Activated CD8-positive, alpha-beta T cell treated with anti-CD3 and anti-CD28 coated beads, Interleukin-2, amount 10 ng/mL, durations not matched to agents 7 days and 5 days (primary cell): Measurements from ENCODE around the gene PHACTR3. TPM values are rescaled to one million over a fixed set of nuclear protein-coding genes. Genes with fewer than 3 reads are reported as not detected.

ENCODE experiments used
- ATAC-seq: fragments of 150-1000 bp; cut with Tn5 transposase; one replicate; pipeline ENCODE4 v1.10.0; 2021; ENCODE audit warnings: moderate library complexity
- CTCF ChIA-PET: fragments of 350-600 bp; sonication (Branson Sonifier 250); formaldehyde crosslinking; loops from one replicate; lab custom pipeline; 2021; ENCODE audit warnings: antibody characterized with exemption; lab: Charles Lee
- POLR2A ChIA-PET: fragments of 350-600 bp; sonication (Branson Sonifier 250); formaldehyde crosslinking; loops from one replicate; lab custom pipeline; 2021; ENCODE audit warnings: antibody characterized with exemption; lab: Charles Lee
- DNase-seq: peaks from one replicate; pipeline ENCODE4 v3.0.0-alpha.2; 2020
- H3K27ac Mint-ChIP-seq: one replicate; pipeline ENCODE4 v1.8.0; 2021; ENCODE audit warnings: mild to moderate bottlenecking, mixed read lengths
- H3K27me3 Mint-ChIP-seq: one replicate; pipeline ENCODE4 v1.8.0; 2021; ENCODE audit warnings: low read depth, mixed read lengths
- H3K36me3 Mint-ChIP-seq: one replicate; pipeline ENCODE4 v1.8.0; 2021; ENCODE audit warnings: low read depth, mixed read lengths
- H3K4me1 Mint-ChIP-seq: one replicate; pipeline ENCODE4 v1.8.0; 2021; ENCODE audit warnings: low read depth, mixed read lengths
- H3K4me3 Mint-ChIP-seq: one replicate; pipeline ENCODE4 v1.8.0; 2021; ENCODE audit warnings: mild to moderate bottlenecking, mixed read lengths
- H3K9me3 Mint-ChIP-seq: one replicate; pipeline ENCODE4 v1.8.0; 2022; ENCODE audit warnings: mixed read lengths; ENCODE audit not compliant: insufficient read depth
- total RNA-seq, 2 experiments: library from RNA; stranded (reverse); gene quantifications; one replicate each; pipeline ENCODE4 v1.2.3, GENCODE V29; 2021

The PHACTR3 gene
- total RNA-seq, 2 experiments from 2014 or later: not detected

DNA sequence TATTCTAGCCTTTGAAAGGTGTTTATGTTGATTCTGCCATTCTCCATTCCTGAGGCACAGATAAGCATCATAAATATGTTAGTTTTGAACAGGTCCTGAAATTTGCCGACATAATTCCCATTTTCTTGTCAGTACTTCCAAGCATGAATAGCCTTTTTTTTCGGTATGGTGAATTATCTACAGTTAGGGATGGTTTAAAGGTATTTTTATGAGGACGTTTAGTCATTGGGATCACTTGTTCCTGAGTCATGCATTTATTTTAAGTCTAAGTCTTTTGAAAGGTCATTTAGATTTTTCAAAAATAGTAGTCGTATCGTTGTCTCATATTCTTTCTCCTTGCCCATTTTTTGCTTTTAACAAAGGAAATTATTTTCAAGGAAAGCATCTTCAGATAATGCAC lies 98.7 kb downstream of the PHACTR3 start:
- ATAC-seq (no peak), DNase-seq (no peak)
- Mint-ChIP-seq H3K27me3 (peaks cover 6% of the 10 kb centered on the region), H3K4me1 (no peaks in the 10 kb centered on the region), H3K4me3 (no peak overlapping the region), H3K27ac (no peak overlapping the region), H3K9me3 (no peaks in the 10 kb centered on the region), H3K36me3 (no peaks in the 10 kb centered on the region)
- ChIA-PET POLR2A (no interaction called here), CTCF (no interaction called here)

GRCh38 chr20:59705651-59706399 lies 101.5 kb downstream of the PHACTR3 start:
- Mint-ChIP-seq H3K4me1 (no peaks in the 10 kb centered on the region), H3K27ac (no peak overlapping the region), H3K9me3 (no peaks in the 10 kb centered on the region), H3K27me3 (peaks cover 8% of the 10 kb centered on the region), H3K4me3 (no peak overlapping the region), H3K36me3 (no peaks in the 10 kb centered on the region)
- DNase-seq (no peak), ATAC-seq (no peak)
- ChIA-PET CTCF (no interaction called here), POLR2A (no interaction called here)

- Mint-ChIP-seq H3K27ac (no peak overlapping the region), H3K9me3 (no peaks in the 10 kb centered on the region), H3K27me3 (peaks cover 8% of the 10 kb centered on the region), H3K4me3 (no peak overlapping the region), H3K4me1 (no peaks in the 10 kb centered on the region), H3K36me3 (no peaks in the 10 kb centered on the region)
- ATAC-seq (no peak), DNase-seq (no peak)
- CTCF ChIA-PET: no interaction called here
- POLR2A ChIA-PET: no interaction called here
These were observed 102.0 kb downstream of the PHACTR3 start for GRCh38 chr20:59706400-59706693.

- ChIA-PET POLR2A (no interaction called here), CTCF (no interaction called here)
- no peak for DNase-seq
- no peaks in the 10 kb centered on the region for H3K36me3 Mint-ChIP-seq
- H3K27ac Mint-ChIP-seq: no peak overlapping the region
- no peaks in the 10 kb centered on the region for H3K4me1 Mint-ChIP-seq
- no peak overlapping the region for H3K4me3 Mint-ChIP-seq
- peaks cover 3% of the 10 kb centered on the region for H3K9me3 Mint-ChIP-seq
- no peak for ATAC-seq
- peaks cover 8% of the 10 kb centered on the region for H3K27me3 Mint-ChIP-seq
These were observed 104.0 kb downstream of the PHACTR3 start for GRCh38 chr20:59708326-59708725.

- Mint-ChIP-seq H3K4me3 (no peak overlapping the region), H3K27ac (no peak overlapping the region), H3K27me3 (peaks cover 8% of the 10 kb centered on the region), H3K4me1 (no peaks in the 10 kb centered on the region), H3K36me3 (no peaks in the 10 kb centered on the region), H3K9me3 (peaks cover 7% of the 10 kb centered on the region)
- no peak for DNase-seq
- no peak for ATAC-seq
- ChIA-PET POLR2A (no interaction called here), CTCF (no interaction called here)
These were observed 105.3 kb downstream of the PHACTR3 start for GRCh38 chr20:59709636-59710035.

DNA sequence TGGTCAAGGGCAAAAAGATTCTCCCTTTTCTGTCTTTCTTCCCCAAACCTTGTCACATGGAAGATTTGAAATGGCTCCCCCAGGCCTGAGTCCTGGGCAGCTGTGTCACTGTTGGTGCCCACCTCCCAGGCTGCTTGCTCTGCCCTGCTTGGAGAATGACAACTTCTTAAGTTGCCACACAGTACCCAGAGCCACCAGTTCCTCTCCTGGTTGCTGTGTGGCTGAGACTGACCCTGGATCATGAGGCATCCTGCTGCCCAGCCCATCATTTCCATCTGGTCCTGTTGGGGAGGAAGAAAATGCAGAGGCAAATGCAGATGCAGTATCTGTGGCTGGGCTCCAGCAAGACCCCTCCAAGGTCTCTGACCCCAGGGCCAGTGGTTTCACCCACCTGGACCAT lies 113.7 kb downstream of the PHACTR3 start:
- ATAC-seq: no peak
- POLR2A ChIA-PET: no interaction called here
- H3K4me1 Mint-ChIP-seq: peaks cover 8% of the 10 kb centered on the region
- no peak for DNase-seq
- no peak overlapping the region for H3K4me3 Mint-ChIP-seq
- peaks cover 7% of the 10 kb centered on the region for H3K9me3 Mint-ChIP-seq
- H3K36me3 Mint-ChIP-seq: no peaks in the 10 kb centered on the region
- peaks cover 5% of the 10 kb centered on the region for H3K27me3 Mint-ChIP-seq
- CTCF ChIA-PET: no interaction called here
- H3K27ac Mint-ChIP-seq: no peak overlapping the region

DNA sequence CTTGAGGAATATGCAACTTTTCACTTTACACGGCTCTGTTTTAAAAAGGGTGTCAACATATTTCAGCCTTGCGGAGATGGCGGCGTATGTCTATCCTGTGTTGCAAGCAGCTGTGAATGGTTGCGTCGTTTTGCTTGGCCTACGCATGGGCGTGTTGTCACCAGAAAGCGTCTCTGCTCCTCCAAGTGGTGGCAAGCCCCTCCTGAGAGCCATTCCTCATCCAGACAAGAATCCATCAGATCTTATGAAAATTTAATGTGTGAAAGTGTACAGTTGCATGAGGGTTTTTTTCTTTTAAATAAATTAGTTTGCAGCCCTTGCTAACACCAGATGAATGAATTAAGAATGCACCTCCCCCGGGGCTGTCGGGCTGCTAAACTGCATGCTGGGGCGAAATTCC lies 114.4 kb downstream of the PHACTR3 start:
- no peak for ATAC-seq
- Mint-ChIP-seq H3K9me3 (peaks cover under 1% of the 10 kb centered on the region), H3K4me1 (peaks cover 10% of the 10 kb centered on the region), H3K27me3 (peaks cover 5% of the 10 kb centered on the region), H3K27ac (no peak overlapping the region), H3K36me3 (no peaks in the 10 kb centered on the region), H3K4me3 (no peak overlapping the region)
- ChIA-PET CTCF (no interaction called here), POLR2A (no interaction called here)
- no peak for DNase-seq

DNA sequence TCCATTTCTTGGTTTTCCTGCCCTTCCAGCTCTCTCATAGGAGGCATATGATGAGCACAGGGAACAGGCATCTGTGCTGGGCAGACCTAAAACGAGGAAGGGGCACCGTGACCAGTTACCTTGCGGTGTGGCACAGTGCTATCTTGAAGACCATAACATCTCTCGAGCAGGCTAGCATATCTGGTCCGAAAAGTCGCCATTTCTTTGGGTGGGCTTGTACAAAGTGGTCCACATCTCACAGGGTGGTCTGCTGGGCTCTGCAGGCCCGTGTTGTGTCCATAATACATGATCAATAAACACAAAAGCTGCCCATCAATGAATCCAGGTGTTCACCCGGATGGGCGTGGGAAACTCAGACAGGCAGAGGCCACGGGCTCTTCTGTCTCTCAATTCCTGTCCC lies 115.7 kb downstream of the PHACTR3 start:
- CTCF ChIA-PET: no interaction called here
- Mint-ChIP-seq H3K9me3 (no peaks in the 10 kb centered on the region), H3K27me3 (peaks cover 3% of the 10 kb centered on the region), H3K4me3 (no peak overlapping the region), H3K27ac (no peak overlapping the region), H3K4me1 (peaks cover 10% of the 10 kb centered on the region), H3K36me3 (no peaks in the 10 kb centered on the region)
- DNase-seq (no peak), ATAC-seq (no peak)
- POLR2A ChIA-PET: no interaction called here

DNA sequence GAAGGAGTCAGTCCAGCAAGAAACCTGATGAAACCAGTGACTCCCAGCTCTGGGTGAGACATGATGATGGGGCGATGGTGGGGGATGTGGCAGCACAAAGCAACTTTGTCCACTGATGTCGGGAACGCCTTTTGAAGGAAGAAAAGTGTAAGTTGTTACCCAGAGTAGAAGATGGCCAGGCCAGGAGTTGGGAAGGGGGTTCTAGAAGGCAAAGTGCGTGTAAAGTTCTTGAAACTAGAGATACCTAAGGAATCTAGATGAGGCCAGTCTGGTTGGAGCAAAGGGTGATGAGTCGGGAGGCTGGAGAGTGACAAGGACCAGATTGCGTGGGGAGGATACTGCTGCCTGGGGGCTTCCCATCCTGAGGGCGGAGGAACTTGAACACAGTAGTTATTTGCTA lies 117.0 kb downstream of the PHACTR3 start:
- DNase-seq (no peak), ATAC-seq (no peak)
- peaks cover 10% of the 10 kb centered on the region for H3K4me1 Mint-ChIP-seq
- peaks cover 3% of the 10 kb centered on the region for H3K27me3 Mint-ChIP-seq
- no peak overlapping the region for H3K27ac Mint-ChIP-seq
- no peaks in the 10 kb centered on the region for H3K36me3 Mint-ChIP-seq
- H3K4me3 Mint-ChIP-seq: no peak overlapping the region
- POLR2A ChIA-PET: no interaction called here
- no peaks in the 10 kb centered on the region for H3K9me3 Mint-ChIP-seq
- CTCF ChIA-PET: no interaction called here

GRCh38 chr20:59723108-59723500 lies 118.8 kb downstream of the PHACTR3 start:
- H3K9me3 Mint-ChIP-seq: no peaks in the 10 kb centered on the region
- no peaks in the 10 kb centered on the region for H3K36me3 Mint-ChIP-seq
- peaks cover 10% of the 10 kb centered on the region for H3K4me1 Mint-ChIP-seq
- H3K4me3 Mint-ChIP-seq: no peak overlapping the region
- ATAC-seq: no peak
- CTCF ChIA-PET: no interaction called here
- POLR2A ChIA-PET: no interaction called here
- DNase-seq: no peak
- no peaks in the 10 kb centered on the region for H3K27me3 Mint-ChIP-seq
- no peak overlapping the region for H3K27ac Mint-ChIP-seq

DNA sequence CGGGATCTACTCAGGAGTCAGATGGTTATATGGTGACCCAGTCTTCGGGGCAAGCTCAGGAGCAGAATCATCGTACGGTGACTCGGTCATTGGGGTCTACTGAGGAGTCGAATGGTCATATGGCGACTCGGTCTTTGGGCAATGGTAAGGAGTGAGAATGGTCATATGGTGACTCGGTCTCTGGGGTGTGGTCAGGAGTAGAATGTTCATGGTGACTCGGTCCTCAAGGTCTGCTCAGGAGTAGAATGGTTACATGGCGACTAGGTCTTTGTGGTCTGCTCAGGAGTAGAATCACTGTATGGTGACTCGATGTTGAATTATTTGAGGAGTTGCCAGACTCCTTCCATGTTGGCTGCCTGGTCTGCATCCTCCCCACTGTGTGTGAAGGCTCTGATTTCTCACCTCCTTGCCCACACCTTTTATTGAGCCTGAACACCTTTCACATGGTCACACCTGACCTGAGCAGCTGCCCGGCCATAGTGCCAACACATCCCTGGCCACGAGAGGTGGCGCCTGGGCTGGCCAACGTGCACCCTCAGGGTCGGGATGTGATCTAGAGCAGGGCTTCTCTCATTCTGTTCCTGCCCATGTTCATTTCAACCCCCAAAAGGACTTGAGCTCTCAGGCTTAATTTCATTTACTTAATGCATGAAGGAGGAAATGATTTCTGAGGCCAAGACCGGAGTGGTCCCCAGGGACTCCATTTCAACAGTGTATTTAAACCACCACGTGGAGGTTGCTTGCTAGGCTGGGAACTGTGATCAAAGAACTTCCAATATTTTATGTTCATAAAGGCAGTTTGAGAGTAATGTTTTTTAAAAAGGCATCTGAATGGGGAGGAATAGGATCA lies 119.5 kb downstream of the PHACTR3 start:
- Mint-ChIP-seq H3K4me1 (peaks cover 10% of the 10 kb centered on the region), H3K36me3 (no peaks in the 10 kb centered on the region), H3K9me3 (no peaks in the 10 kb centered on the region), H3K27ac (no peak overlapping the region), H3K27me3 (no peaks in the 10 kb centered on the region), H3K4me3 (no peak overlapping the region)
- no peak for ATAC-seq
- POLR2A ChIA-PET: no interaction called here
- CTCF ChIA-PET: no interaction called here
- no peak for DNase-seq

DNA sequence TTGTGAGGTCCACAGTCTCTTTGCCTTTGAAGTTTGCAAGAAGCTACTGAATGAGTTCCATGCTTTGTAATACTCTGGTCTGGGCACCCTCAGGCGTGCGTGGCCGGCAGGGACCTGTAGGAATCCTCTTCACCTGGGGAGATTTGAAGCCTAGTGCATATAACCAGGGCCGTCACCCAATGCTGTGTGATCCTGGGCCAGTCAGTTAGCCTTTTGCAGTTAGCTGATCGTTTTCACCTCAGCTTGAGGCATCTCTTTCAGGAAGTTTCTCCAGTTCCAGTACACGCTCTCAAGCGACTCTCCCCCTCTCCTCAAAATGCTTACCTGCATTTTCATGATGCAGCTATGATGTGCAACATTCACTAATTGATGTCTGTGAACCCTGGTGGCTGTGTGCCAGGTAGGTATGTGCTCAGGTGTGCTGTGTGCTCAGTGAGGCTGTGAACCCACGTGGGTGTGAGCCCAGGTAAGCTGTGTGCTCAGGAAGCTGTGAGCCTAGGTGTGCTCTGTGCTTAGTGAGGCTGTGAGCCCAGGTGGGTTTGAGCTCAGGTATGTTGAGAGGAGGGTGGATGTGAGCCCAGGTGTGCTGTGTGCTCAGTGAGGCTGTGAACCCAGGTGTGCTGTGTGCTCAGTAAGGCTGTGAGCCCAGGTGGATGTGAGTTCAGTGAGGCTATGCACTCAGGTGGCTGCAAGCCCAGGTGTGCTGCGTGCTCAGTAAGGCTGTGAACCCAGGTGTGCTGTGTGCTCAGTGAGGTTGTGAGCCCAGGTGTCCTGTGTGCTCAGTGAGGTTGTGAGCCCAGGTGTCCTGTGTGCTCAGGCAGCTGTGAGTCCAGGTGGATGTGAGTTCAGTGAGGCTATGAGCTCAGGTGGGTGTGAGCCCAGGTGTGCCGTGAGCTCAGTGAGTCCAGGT lies 120.4 kb downstream of the PHACTR3 start:
- no peak for ATAC-seq
- H3K27me3 Mint-ChIP-seq: no peaks in the 10 kb centered on the region
- DNase-seq: no peak
- no peaks in the 10 kb centered on the region for H3K36me3 Mint-ChIP-seq
- POLR2A ChIA-PET: no interaction called here
- CTCF ChIA-PET: no interaction called here
- no peak overlapping the region for H3K4me3 Mint-ChIP-seq
- H3K27ac Mint-ChIP-seq: no peak overlapping the region
- no peaks in the 10 kb centered on the region for H3K9me3 Mint-ChIP-seq
- peaks cover 10% of the 10 kb centered on the region for H3K4me1 Mint-ChIP-seq
